ENCODE data around the gene WDR27. TPM values are rescaled to one million over a fixed set of nuclear protein-coding genes. Genes with fewer than 3 reads are reported as not detected.
A peak's percentile ranks its signal among the peaks of the same experiment; 100 is the strongest.

Gene WDR27
- total RNA-seq, 2 donors from 2014 or later, result 17.8 to 53.1 TPM

- no peaks in the 10 kb centered on the region for H3K36me3 ChIP-seq
- H3K4me3 ChIP-seq, result peak overlapping the region in 1 of 2 donors; percentile 12
- WGBS, result 65% methylated on average over 36 of the region's 36 CpGs
- no peaks in the 10 kb centered on the region for H3K9me3 ChIP-seq
- H3K27me3 ChIP-seq (replicated peaks; ENCODE audit: insufficient read depth), result no peaks in the 10 kb centered on the region
- intact Hi-C loops (cut with DNase I), result no loop called here
- no peak for DNase-seq (ENCODE audit: low spot score)
- H3K4me1 ChIP-seq (replicated peaks), result no peaks in the 10 kb centered on the region
- peak overlapping the region in 1 of 2 donors; percentile 51 for H3K27ac ChIP-seq
- TF ChIP-seq POLR2AphosphoS5 (IDR thresholded peaks at IDR 0.05) (no peak), POLR2A (IDR thresholded peaks at IDR 0.05) (no peak), CTCF (IDR thresholded peaks at IDR 0.05) (no peak)
Measured at GRCh38 chr6:169452117-169452868, 249.5 kb downstream of the WDR27 start.

GRCh38 chr6:169451065-169451838, 250.6 kb downstream of the WDR27 start:
- WGBS, result 80% methylated on average over 14 of the region's 14 CpGs
- DNase-seq (ENCODE audit: low spot score), result no peak
- H3K4me1 ChIP-seq (replicated peaks), result no peaks in the 10 kb centered on the region
- H3K36me3 ChIP-seq, result no peaks in the 10 kb centered on the region
- H3K4me3 ChIP-seq, result no peak overlapping the region
- no peak overlapping the region for H3K27ac ChIP-seq
- H3K27me3 ChIP-seq (replicated peaks; ENCODE audit: insufficient read depth), result no peaks in the 10 kb centered on the region
- H3K9me3 ChIP-seq, result no peaks in the 10 kb centered on the region
- no peak for TF ChIP-seq CTCF (IDR thresholded peaks at IDR 0.05)
- no peak for TF ChIP-seq POLR2AphosphoS5 (IDR thresholded peaks at IDR 0.05)
- no peak for TF ChIP-seq POLR2A (IDR thresholded peaks at IDR 0.05)
- intact Hi-C loops (cut with DNase I), result no loop called here

- intact Hi-C loops (cut with DNase I), result no loop called here
- H3K27me3 ChIP-seq (replicated peaks; ENCODE audit: insufficient read depth), result no peaks in the 10 kb centered on the region
- H3K4me1 ChIP-seq (replicated peaks), result no peaks in the 10 kb centered on the region
- no peak overlapping the region for H3K27ac ChIP-seq
- H3K4me3 ChIP-seq, result no peak overlapping the region
- WGBS, result 92% methylated on average over 12 of the region's 12 CpGs
- H3K9me3 ChIP-seq, result no peaks in the 10 kb centered on the region
- H3K36me3 ChIP-seq, result no peaks in the 10 kb centered on the region
- no peak for TF ChIP-seq POLR2A (IDR thresholded peaks at IDR 0.05)
- no peak for TF ChIP-seq CTCF (IDR thresholded peaks at IDR 0.05)
- TF ChIP-seq POLR2AphosphoS5 (IDR thresholded peaks at IDR 0.05), result no peak
- no peak for DNase-seq (ENCODE audit: low spot score)
Measured at GRCh38 chr6:169450097-169450496, 251.7 kb downstream of the WDR27 start.

- H3K9me3 ChIP-seq, result no peaks in the 10 kb centered on the region
- no peak overlapping the region for H3K27ac ChIP-seq
- no peak for DNase-seq (ENCODE audit: low spot score)
- H3K27me3 ChIP-seq (replicated peaks; ENCODE audit: insufficient read depth), result no peaks in the 10 kb centered on the region
- intact Hi-C loops (cut with DNase I), result no loop called here
- H3K36me3 ChIP-seq, result no peaks in the 10 kb centered on the region
- H3K4me1 ChIP-seq (replicated peaks), result no peaks in the 10 kb centered on the region
- WGBS, result 79% methylated on average over 6 of the region's 6 CpGs
- TF ChIP-seq CTCF (IDR thresholded peaks at IDR 0.05) (no peak), POLR2AphosphoS5 (IDR thresholded peaks at IDR 0.05) (no peak), POLR2A (IDR thresholded peaks at IDR 0.05) (no peak)
- H3K4me3 ChIP-seq, result no peak overlapping the region
Measured at GRCh38 chr6:169449221-169449620, 252.6 kb downstream of the WDR27 start.

Data from prostate gland (tissue), 2 donors.